IMR-90 (cell line): ENCODE measurements around the gene S100A8. TPM values are rescaled to one million over a fixed set of nuclear protein-coding genes. Genes with fewer than 3 reads are reported as not detected.

Source experiments
- ATAC-seq: fragments of 200-7000 bp; cut with Tn5 transposase; 2 replicates; pipeline ENCODE4 v1.9.1; 2020; ENCODE audit warnings: low read depth, mild to moderate bottlenecking, moderate library complexity
- BruUV-seq: library from RNA; stranded (reverse); fragments of 400-500 nt; replicated peaks from 2 replicates; lab custom pipeline; 2021; lab: Mats Ljungman, UMichigan
- CTCF ChIA-PET: fragments of 300-600 bp; formaldehyde crosslinking; extraction: SDS; loops from one replicate; lab custom pipeline; 2021; ENCODE audit warnings: antibody characterized with exemption; lab: Yijun Ruan, JAX
- POLR2A ChIA-PET: fragments of 300-600 bp; sonication (Branson Sonifier 250); formaldehyde crosslinking; loops from one replicate; lab custom pipeline; 2022; ENCODE audit warnings: antibody characterized with exemption; ENCODE audit not compliant: unreplicated experiment; lab: Charles Lee
- DNase-seq: peaks from one replicate; pipeline ENCODE4 v3.0.0; 2013
- H2AFZ ChIP-seq: replicated peaks from 2 replicates; pipeline ENCODE3; 2013; ENCODE audit warnings: low read length, mild to moderate bottlenecking; ENCODE audit not compliant: poor library complexity
- H2AK5ac ChIP-seq: 2 replicates; pipeline ENCODE4 v1.6.1; 2013; ENCODE audit warnings: low read depth, low read length, inconsistent platforms
- H2AK9ac ChIP-seq: replicated peaks from 2 replicates; pipeline ENCODE3; 2013; ENCODE audit warnings: mild to moderate bottlenecking, low read depth, low read length, moderate library complexity; ENCODE audit not compliant: poor library complexity
- H2BK120ac ChIP-seq: 2 replicates; pipeline ENCODE4 v1.6.1; 2013; ENCODE audit warnings: low read depth, low read length, inconsistent platforms
- H2BK15ac ChIP-seq: 3 replicates; pipeline ENCODE4 v1.6.1; 2013; ENCODE audit warnings: low read depth, low read length, inconsistent platforms
- H2BK20ac ChIP-seq: 2 replicates; pipeline ENCODE4 v1.6.1; 2013; ENCODE audit warnings: low read depth, mild to moderate bottlenecking, inconsistent platforms, low read length, moderate library complexity
- H2BK5ac ChIP-seq: 2 replicates; pipeline ENCODE4 v1.6.1; 2013; ENCODE audit warnings: mild to moderate bottlenecking, low read depth, low read length, inconsistent platforms; ENCODE audit not compliant: poor library complexity, severe bottlenecking
- H3K14ac ChIP-seq: replicated peaks from 2 replicates; pipeline ENCODE4 v1.6.1; 2013; ENCODE audit warnings: low read depth, low read length, inconsistent platforms
- H3K18ac ChIP-seq: 2 replicates; pipeline ENCODE4 v1.6.1; 2013; ENCODE audit warnings: low read depth, low read length, control low read depth
- H3K23ac ChIP-seq: 2 replicates; pipeline ENCODE4 v1.6.1; 2013; ENCODE audit warnings: low read depth, low read length, inconsistent platforms
- H3K27ac ChIP-seq: 2 replicates; pipeline ENCODE4 v1.5.1; 2013; ENCODE audit warnings: mild to moderate bottlenecking, control low read depth, low read length; ENCODE audit not compliant: insufficient read depth
- H3K27me3 ChIP-seq: 2 replicates; pipeline ENCODE4 v1.6.1; 2013; ENCODE audit warnings: low read length; ENCODE audit not compliant: control insufficient read depth, insufficient read depth
- H3K36me3 ChIP-seq: 2 replicates; pipeline ENCODE4 v1.6.1; 2013; ENCODE audit warnings: low read length, mixed read lengths; ENCODE audit not compliant: control insufficient read depth, insufficient read depth
- H3K4ac ChIP-seq: 2 replicates; pipeline ENCODE4 v1.6.1; 2013; ENCODE audit warnings: low read depth, low read length, inconsistent platforms
- H3K4me1 ChIP-seq: 2 replicates; pipeline ENCODE4 v1.6.1; 2013; ENCODE audit warnings: low read length, mixed read lengths; ENCODE audit not compliant: control insufficient read depth, insufficient read depth
- H3K4me2 ChIP-seq: 2 replicates; pipeline ENCODE4 v1.6.1; 2013; ENCODE audit warnings: low read depth, mild to moderate bottlenecking, control low read depth, low read length, moderate library complexity
- H3K4me3 ChIP-seq: 2 replicates; pipeline ENCODE4 v1.5.1; 2013; ENCODE audit warnings: low read depth, mild to moderate bottlenecking, control low read depth, low read length, moderate library complexity; ENCODE audit not compliant: insufficient read depth
- H3K56ac ChIP-seq: 2 replicates; pipeline ENCODE4 v1.6.1; 2013; ENCODE audit warnings: low read length, inconsistent platforms; ENCODE audit not compliant: insufficient read depth; ENCODE audit errors: extremely low read depth
- H3K79me1 ChIP-seq, 2 experiments: 2 replicates each; pipeline ENCODE4 v1.6.1; 2013; ENCODE audit warnings: low read length in 2 of 2, inconsistent platforms in 1 of 2, low read depth in 1 of 2
- H3K9ac ChIP-seq: 2 replicates; pipeline ENCODE4 v1.6.1; 2013; ENCODE audit warnings: low read depth, low read length, control low read depth
- H3K9me1 ChIP-seq: 2 replicates; pipeline ENCODE4 v1.6.1; 2013; ENCODE audit warnings: low read length, inconsistent platforms; ENCODE audit not compliant: insufficient read depth
- H3K9me3 ChIP-seq: 2 replicates; pipeline ENCODE4 v1.6.1; 2013; ENCODE audit warnings: low read length; ENCODE audit not compliant: control insufficient read depth, insufficient read depth
- H4K20me1 ChIP-seq: 2 replicates; pipeline ENCODE4 v1.6.1; 2013; ENCODE audit warnings: low read length, inconsistent platforms; ENCODE audit not compliant: insufficient read depth
- H4K5ac ChIP-seq: 2 replicates; pipeline ENCODE4 v1.6.1; 2013; ENCODE audit warnings: mild to moderate bottlenecking, low read depth, low read length, control low read depth
- H4K8ac ChIP-seq, 2 experiments: 2 replicates each; pipeline ENCODE4 v1.6.1; 2013; ENCODE audit warnings: low read depth in 2 of 2, low read length in 2 of 2, control low read depth in 1 of 2, inconsistent platforms in 1 of 2
- H4K91ac ChIP-seq: 2 replicates; pipeline ENCODE4 v1.6.1; 2013; ENCODE audit warnings: low read depth, low read length, inconsistent platforms; ENCODE audit not compliant: insufficient read depth
- MAZ ChIP-seq: IDR thresholded peaks from 2 replicates; pipeline ENCODE4 v1.6.1; 2012; ENCODE audit warnings: low read depth, mild to moderate bottlenecking, low read length, improper control_type of control experiment, moderate library complexity, borderline replicate concordance
- WGBS, 2 experiments: methylation state at CpG; one replicate each; pipeline versions ENCODE4 v1.1.5 to v1.1.7; 2013; ENCODE audit warnings: missing lambda C conversion rate in 2 of 2; ENCODE audit not compliant: insufficient read length in 1 of 2; ENCODE audit errors: extremely low coverage in 2 of 2; 5-methylcytosine and 5-hydroxymethylcytosine counted together
- dilution Hi-C: fragments of 300-500 bp; cut with HindIII; formaldehyde crosslinking; loops from one replicate; pipeline ENCODE4 v1.14.3; 2018; ENCODE audit warnings: low sequenced_read_pairs; ENCODE audit not compliant: unreplicated experiment
- in situ Hi-C: fragments of 300-500 bp; cut with MboI; formaldehyde crosslinking; loops from 3 replicates; pipeline ENCODE4 v1.14.3; 2019; ENCODE audit warnings: low sequenced_read_pairs, inconsistent platforms, mixed read lengths
- intact Hi-C: fragments of 100-400 bp; cut with micrococcal nuclease; formaldehyde crosslinking; loops from 2 replicates; pipeline ENCODE4 v1.10.0; 2022
- polyA plus RNA-seq, 3 experiments: library from polyadenylated mRNA; depleted of rRNA; stranded (reverse); fragments of >200 nt; gene quantifications; 2 replicates each; pipeline ENCODE4 v1.2.3, GENCODE V29; 2012; ENCODE audit warnings: low replicate concordance in 1 of 3
- total RNA-seq: library from RNA; depleted of rRNA; stranded (reverse); fragments of >200 nt; gene quantifications from 2 replicates; pipeline ENCODE4 v1.2.3, GENCODE V29; 2012

S100A8 gene
- total and polyA plus RNA-seq, 2 of the 4 experiments (the other 2 are of a cell fraction): not detected

DNA sequence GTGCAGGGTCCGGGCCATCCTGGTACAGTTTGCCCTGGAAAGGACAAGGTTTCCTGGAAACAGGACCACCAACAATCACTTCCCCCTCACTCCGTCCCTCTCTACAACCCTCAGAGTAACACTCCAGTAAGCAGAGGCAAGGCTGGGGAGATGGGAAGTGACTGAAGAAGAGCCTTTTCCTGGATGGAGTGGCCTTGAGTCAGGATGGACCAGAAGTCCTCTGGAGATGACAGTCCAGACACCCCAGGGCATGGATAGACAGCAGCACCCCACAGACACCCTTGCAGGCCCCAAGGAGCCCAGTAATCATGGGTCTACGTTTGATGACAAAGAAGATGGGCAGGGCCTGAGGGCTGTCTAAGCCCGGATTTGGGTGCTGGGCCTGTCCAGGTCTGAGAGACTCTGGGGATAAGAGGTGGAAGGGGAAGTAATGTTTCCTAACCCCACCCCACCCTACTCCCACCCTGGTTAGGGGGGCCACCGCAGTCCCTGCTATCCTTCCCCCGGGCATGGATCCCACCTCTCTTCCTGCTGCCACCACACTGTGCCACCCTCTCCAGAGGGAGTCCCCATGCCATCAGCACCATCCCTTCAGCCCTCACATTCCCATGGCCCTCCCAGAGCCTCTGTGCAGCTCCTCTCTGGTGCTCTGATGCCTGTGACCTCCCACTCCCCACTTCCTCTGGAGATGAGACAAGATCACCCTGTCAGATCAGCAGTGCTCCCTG, 7.2 kb upstream of the S100A8 start:
- dilution Hi-C loops (no loop called here), in situ Hi-C loops (no loop called here), intact Hi-C loops (no loop called here)
- no peak overlapping the region for H4K8ac ChIP-seq
- no peaks in the 10 kb centered on the region for H3K36me3 ChIP-seq
- DNase-seq: no peak
- H2BK120ac ChIP-seq: no peak overlapping the region
- no peak overlapping the region for H2AFZ ChIP-seq
- no peak overlapping the region for H4K5ac ChIP-seq
- no peaks in the 10 kb centered on the region for H3K9me1 ChIP-seq
- POLR2A ChIA-PET: no interaction called here
- peak overlapping the region; percentile 55 for H2AK9ac ChIP-seq
- H2AK5ac ChIP-seq: no peak overlapping the region
- no peak overlapping the region for H3K56ac ChIP-seq
- H2BK15ac ChIP-seq: no peak overlapping the region
- no peaks in the 10 kb centered on the region for H4K20me1 ChIP-seq
- no peak overlapping the region for H2BK20ac ChIP-seq
- H3K27me3 ChIP-seq: peaks cover 7% of the 10 kb centered on the region; the same call in 1 of the 2 replicates
- H2BK5ac ChIP-seq: no peak overlapping the region
- no peaks in the 10 kb centered on the region for H3K79me1 ChIP-seq
- no peaks in the 10 kb centered on the region for H3K9me3 ChIP-seq
- H3K9ac ChIP-seq: no peak overlapping the region
- CTCF ChIA-PET: interaction anchor here (0.6 kb wide), 1 partner anchor 51 kb away, joined by 5 read pairs; no protein-coding TSS in a partner anchor
- 70% methylated on average over 2 of the region's 6 CpGs; no CpG with 5 or more reads in 1 of the 2 experiments for WGBS, 2 experiments
- H3K4me2 ChIP-seq: no peak overlapping the region
- TF ChIP-seq MAZ: no peak
- H3K23ac ChIP-seq: no peak overlapping the region
- no peak overlapping the region for H3K4ac ChIP-seq
- BruUV-seq: no TSS peak
- H3K4me1 ChIP-seq: no peaks in the 10 kb centered on the region
- no peak overlapping the region for H3K4me3 ChIP-seq
- ATAC-seq: no peak
- no peak overlapping the region for H3K27ac ChIP-seq
- H3K14ac ChIP-seq: no peak overlapping the region
- no peak overlapping the region for H4K91ac ChIP-seq
- no peak overlapping the region for H3K18ac ChIP-seq
